OCI-LY1 (cell line): ENCODE results near the gene NUP54.

Experiments
- H2AFZ ChIP-seq: fragments of 200-600 bp; sonication (generic), shearing (Covaris generic); 2 replicates; pipeline ENCODE4 v1.6.0; 2014; ENCODE audit warnings: antibody characterized with exemption, mild to moderate bottlenecking, low read length
- H3F3A ChIP-seq: fragments of 200-600 bp; sonication (generic), shearing (Covaris generic); 2 replicates; pipeline ENCODE4 v1.6.0; 2014; ENCODE audit warnings: mild to moderate bottlenecking, antibody characterized with exemption, low read length, moderate library complexity; ENCODE audit not compliant: insufficient read depth
- H3K27ac ChIP-seq: fragments of 200-600 bp; sonication (generic); 2 replicates; pipeline ENCODE4 v1.5.1; 2014; ENCODE audit warnings: low read length, mixed run types, mild to moderate bottlenecking, low read depth; ENCODE audit not compliant: poor library complexity, severe bottlenecking
- H3K27me3 ChIP-seq: fragments of 200-600 bp; sonication (generic); 2 replicates; pipeline ENCODE4 v1.6.0; 2014; ENCODE audit warnings: antibody characterized with exemption, mild to moderate bottlenecking, low read length, moderate library complexity; ENCODE audit not compliant: insufficient read depth
- H3K36me3 ChIP-seq: fragments of 200-600 bp; sonication (generic); 2 replicates; pipeline ENCODE4 v1.6.1; 2014; ENCODE audit warnings: mild to moderate bottlenecking, antibody characterized with exemption, low read length, moderate library complexity, mixed read lengths; ENCODE audit not compliant: insufficient read depth
- H3K4me1 ChIP-seq: fragments of 200-600 bp; sonication (generic); 2 replicates; pipeline ENCODE4 v1.5.1; 2014; ENCODE audit warnings: mild to moderate bottlenecking, low read length, moderate library complexity; ENCODE audit not compliant: insufficient read depth, severe bottlenecking
- H3K4me2 ChIP-seq: fragments of 200-600 bp; sonication (generic), shearing (Covaris generic); 2 replicates; pipeline ENCODE4 v1.6.1; 2014; ENCODE audit warnings: low read length
- H3K4me3 ChIP-seq: fragments of 200-600 bp; sonication (generic); 2 replicates; pipeline ENCODE4 v1.5.1; 2014; ENCODE audit warnings: low read length, low read depth, mild to moderate bottlenecking, mixed read lengths; ENCODE audit not compliant: poor library complexity, severe bottlenecking
- H3K79me2 ChIP-seq: fragments of 200-600 bp; shearing (Covaris generic); 2 replicates; pipeline ENCODE4 v1.6.1; 2016; ENCODE audit warnings: mixed run types, low read length, mixed read lengths; ENCODE audit not compliant: insufficient read depth
- H3K9ac ChIP-seq: fragments of 200-600 bp; sonication (generic), shearing (Covaris generic); 2 replicates; pipeline ENCODE4 v1.6.1; 2014; ENCODE audit warnings: mild to moderate bottlenecking, low read length, mixed read lengths
- H3K9me2 ChIP-seq: fragments of 200-600 bp; sonication (generic), shearing (Covaris generic); 2 replicates; pipeline ENCODE4 v1.6.1; 2014; ENCODE audit warnings: low read depth, mild to moderate bottlenecking, low read length, mixed read lengths
- H3K9me3 ChIP-seq: fragments of 200-600 bp; shearing (Covaris generic); 2 replicates; pipeline ENCODE4 v1.6.1; 2014; ENCODE audit warnings: low read length, mixed read lengths
- H4K20me1 ChIP-seq: fragments of 200-600 bp; sonication (generic), shearing (Covaris generic); 2 replicates; pipeline ENCODE4 v1.6.0; 2016; ENCODE audit warnings: mild to moderate bottlenecking, low read length; ENCODE audit not compliant: insufficient read depth
- EZH2 ChIP-seq: fragments of 200-600 bp; sonication (generic), shearing (Covaris generic); IDR thresholded peaks from 2 replicates; pipeline ENCODE4 v1.8.0; 2017; ENCODE audit warnings: borderline replicate concordance, mixed run types, mild to moderate bottlenecking, antibody characterized with exemption, low read length, moderate library complexity, mixed read lengths
- TF ChIP-seq, protein P1 (sequence below): fragments of 200-600 bp; sonication (generic), shearing (Covaris generic); IDR thresholded peaks from 2 replicates; pipeline ENCODE4 v1.5.1; 2017; ENCODE audit warnings: mild to moderate bottlenecking, antibody characterized with exemption, low read length, moderate library complexity, mixed read lengths

Gene NUP54, protein sequence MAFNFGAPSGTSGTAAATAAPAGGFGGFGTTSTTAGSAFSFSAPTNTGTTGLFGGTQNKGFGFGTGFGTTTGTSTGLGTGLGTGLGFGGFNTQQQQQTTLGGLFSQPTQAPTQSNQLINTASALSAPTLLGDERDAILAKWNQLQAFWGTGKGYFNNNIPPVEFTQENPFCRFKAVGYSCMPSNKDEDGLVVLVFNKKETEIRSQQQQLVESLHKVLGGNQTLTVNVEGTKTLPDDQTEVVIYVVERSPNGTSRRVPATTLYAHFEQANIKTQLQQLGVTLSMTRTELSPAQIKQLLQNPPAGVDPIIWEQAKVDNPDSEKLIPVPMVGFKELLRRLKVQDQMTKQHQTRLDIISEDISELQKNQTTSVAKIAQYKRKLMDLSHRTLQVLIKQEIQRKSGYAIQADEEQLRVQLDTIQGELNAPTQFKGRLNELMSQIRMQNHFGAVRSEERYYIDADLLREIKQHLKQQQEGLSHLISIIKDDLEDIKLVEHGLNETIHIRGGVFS

DNA sequence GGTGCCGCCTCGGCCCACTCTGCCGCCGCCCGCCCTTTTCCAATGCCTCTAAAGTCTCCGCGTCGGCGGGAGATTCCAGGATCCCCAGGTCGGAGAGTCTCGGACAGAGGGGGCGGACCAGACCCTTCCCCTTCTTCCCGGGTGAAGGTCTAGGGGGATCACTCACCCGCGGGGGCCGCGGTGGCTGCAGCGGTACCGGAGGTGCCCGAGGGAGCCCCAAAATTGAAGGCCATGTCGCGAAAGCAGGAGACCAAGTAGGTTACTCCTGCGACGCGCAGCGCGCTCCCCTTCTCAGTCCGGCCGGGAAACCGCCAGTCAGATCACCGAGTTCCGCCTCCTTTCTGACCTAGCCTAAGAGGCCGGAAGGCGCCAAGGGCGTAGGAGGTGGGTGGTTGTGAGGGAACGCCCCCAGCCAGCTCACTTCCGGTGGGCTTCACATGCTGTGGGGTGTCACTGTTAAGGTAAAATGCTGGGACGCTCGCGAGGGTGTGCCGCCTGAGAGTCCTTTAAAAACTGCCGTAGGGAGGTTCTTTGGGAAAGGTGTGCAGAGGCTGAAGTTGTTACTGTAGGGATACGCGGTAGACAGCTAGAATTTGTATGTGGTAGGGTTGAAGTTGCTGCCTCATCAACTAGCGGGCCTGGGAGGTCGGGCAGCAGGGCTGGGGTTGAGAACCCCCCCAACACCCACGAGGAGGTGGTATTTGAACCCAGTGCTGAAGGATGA lies at the start of gene NUP54:
TSS of gene NUP54 (minus strand) at position 256 of the 724 bp plus-strand sequence. CDS start at position 233, 23 bp downstream.
- no peaks in the 10 kb centered on the region for H3K27me3 ChIP-seq
- 0 out of 2 replicates have a peak, but pooled peaks cover 5% of the 10 kb centered on the region for H4K20me1 ChIP-seq
- H2AFZ ChIP-seq, result peak within 1 kb of the TSS; percentile 36; the same call in 1 of the 2 replicates
- peaks cover 29% of the 10 kb centered on the region for H3K4me1 ChIP-seq
- no peaks in the 10 kb centered on the region for H3K9me3 ChIP-seq
- H3K4me3 ChIP-seq, result peak within 1 kb of the TSS; percentile 75
- peak within 1 kb of the TSS; percentile 79 for H3K9ac ChIP-seq
- H3K9me2 ChIP-seq, result no peaks in the 10 kb centered on the region
- H3K27ac ChIP-seq, result peak within 1 kb of the TSS; percentile 9
- TF ChIP-seq, protein P1, sequence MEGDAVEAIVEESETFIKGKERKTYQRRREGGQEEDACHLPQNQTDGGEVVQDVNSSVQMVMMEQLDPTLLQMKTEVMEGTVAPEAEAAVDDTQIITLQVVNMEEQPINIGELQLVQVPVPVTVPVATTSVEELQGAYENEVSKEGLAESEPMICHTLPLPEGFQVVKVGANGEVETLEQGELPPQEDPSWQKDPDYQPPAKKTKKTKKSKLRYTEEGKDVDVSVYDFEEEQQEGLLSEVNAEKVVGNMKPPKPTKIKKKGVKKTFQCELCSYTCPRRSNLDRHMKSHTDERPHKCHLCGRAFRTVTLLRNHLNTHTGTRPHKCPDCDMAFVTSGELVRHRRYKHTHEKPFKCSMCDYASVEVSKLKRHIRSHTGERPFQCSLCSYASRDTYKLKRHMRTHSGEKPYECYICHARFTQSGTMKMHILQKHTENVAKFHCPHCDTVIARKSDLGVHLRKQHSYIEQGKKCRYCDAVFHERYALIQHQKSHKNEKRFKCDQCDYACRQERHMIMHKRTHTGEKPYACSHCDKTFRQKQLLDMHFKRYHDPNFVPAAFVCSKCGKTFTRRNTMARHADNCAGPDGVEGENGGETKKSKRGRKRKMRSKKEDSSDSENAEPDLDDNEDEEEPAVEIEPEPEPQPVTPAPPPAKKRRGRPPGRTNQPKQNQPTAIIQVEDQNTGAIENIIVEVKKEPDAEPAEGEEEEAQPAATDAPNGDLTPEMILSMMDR, result no peak
- no peak for TF ChIP-seq EZH2
- H3K4me2 ChIP-seq, result peak within 1 kb of the TSS; percentile 98
- peaks cover 10% of the 10 kb centered on the region; the same call in 1 of the 2 replicates for H3K36me3 ChIP-seq
- peaks cover 49% of the 10 kb centered on the region for H3K79me2 ChIP-seq
- H3F3A ChIP-seq, result no peaks in the 10 kb centered on the region

DNA sequence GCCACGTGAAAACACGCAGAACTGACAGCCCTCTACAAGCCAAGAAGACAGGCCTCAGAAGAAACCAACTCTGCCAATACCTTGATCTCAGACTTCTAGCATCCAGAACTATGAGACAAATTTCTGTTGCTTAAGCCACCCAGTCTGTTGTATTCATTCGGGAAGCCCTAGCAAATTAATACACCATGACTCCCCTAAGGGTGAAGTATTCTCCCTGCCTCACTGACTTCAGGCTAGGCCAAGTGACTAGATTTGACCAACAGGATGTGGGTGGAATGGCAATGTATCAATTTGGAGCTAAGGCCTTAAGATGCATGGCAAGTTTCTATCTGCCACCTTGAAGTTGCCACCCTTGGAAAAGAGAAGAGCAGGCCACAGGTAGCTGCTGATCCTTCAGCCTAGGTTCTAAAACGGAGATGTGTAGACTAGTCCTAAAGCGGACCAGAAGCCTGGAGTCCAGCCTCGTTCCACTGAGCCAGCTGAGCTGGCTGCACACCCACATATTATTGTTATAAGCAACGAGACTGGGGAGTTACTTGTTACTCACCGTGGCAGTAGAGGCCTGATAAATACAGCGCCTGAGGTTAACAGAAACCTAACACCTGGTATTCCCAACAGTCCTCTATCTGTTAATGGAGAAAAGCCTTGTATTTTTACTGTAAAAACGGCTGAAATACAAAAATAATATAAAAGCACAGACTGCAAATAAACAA lies 49.0 kb upstream of the NUP54 start:
- Histone ChIP-seq H3K4me1 (peaks cover 63% of the 10 kb centered on the region), H3K9me2 (no peaks in the 10 kb centered on the region), H3K27me3 (no peaks in the 10 kb centered on the region), H3K27ac (peak overlapping the region; percentile 80), H3K9ac (no peak overlapping the region), H3K4me3 (no peak overlapping the region), H3K36me3 (0 out of 2 replicates have a peak, but pooled peaks cover 2% of the 10 kb centered on the region), H3K9me3 (no peaks in the 10 kb centered on the region), H3K79me2 (no peaks in the 10 kb centered on the region), H4K20me1 (no peaks in the 10 kb centered on the region), H2AFZ (no peak overlapping the region), H3K4me2 (no peak overlapping the region), H3F3A (no peaks in the 10 kb centered on the region)
- TF ChIP-seq EZH2, result no peak
- TF ChIP-seq, protein P1, result no peak

DNA sequence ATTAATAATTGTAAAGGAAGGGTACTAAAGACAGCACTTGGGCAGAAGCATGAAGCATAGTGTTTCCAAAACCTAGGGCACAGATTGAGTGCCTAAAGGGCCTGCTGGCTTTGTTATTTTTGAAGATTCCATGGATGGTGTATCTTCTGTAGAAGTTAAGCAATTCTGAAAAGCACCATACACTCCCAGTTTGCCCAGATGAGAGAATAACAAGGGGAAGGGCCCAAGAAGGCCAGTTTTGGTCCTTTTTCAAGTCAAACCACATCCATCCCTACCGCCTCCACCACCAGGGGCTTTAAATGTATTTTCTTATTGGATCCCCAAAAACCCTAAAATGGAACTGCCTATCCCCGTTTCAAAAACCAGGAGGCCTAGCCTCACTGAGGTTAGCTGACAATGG lies 48.2 kb upstream of the NUP54 start:
- Histone ChIP-seq H3K27ac (no peak overlapping the region), H3F3A (no peaks in the 10 kb centered on the region), H3K27me3 (no peaks in the 10 kb centered on the region), H4K20me1 (no peaks in the 10 kb centered on the region), H3K4me2 (no peak overlapping the region), H3K36me3 (0 out of 2 replicates have a peak, but pooled peaks cover 5% of the 10 kb centered on the region), H3K4me3 (no peak overlapping the region), H3K79me2 (no peaks in the 10 kb centered on the region), H3K9me3 (no peaks in the 10 kb centered on the region), H3K9ac (no peak overlapping the region), H2AFZ (no peak overlapping the region), H3K4me1 (peaks cover 63% of the 10 kb centered on the region), H3K9me2 (no peaks in the 10 kb centered on the region)
- TF ChIP-seq, protein P1, result no peak
- TF ChIP-seq EZH2, result no peak
